ENCODE data around the gene FOXL2. TPM values are rescaled to one million over a fixed set of nuclear protein-coding genes. Genes with fewer than 3 reads are reported as not detected.

FOXL2 gene
- polyA plus RNA-seq, 2 of the 4 experiments (the other 2 are of a cell fraction): 1.2 to 3.1 TPM

- 91% methylated on average over 24 of the region's 29 CpGs for WGBS (ENCODE audit: missing lambda C conversion rate)
- no peak for TF ChIP-seq HMGXB4 (CRISPR knock-in tag; IDR thresholded peaks at IDR 0.05; ENCODE audit: borderline replicate concordance)
- no peak for TF ChIP-seq POLR2AphosphoS2 (conservative IDR thresholded peaks at IDR 0.05; ENCODE audit: low read length)
- no peak for TF ChIP-seq RFX5 (IDR thresholded peaks at IDR 0.05)
- TF ChIP-seq SMC3 (IDR thresholded peaks at IDR 0.05): no peak
- TF ChIP-seq KDM1A (IDR thresholded peaks at IDR 0.05; ENCODE audit: low read depth): no peak
- TF ChIP-seq JUN (IDR thresholded peaks at IDR 0.05): no peak
- no peak for TF ChIP-seq ESRRA (IDR thresholded peaks at IDR 0.05; ENCODE audit: borderline replicate concordance, low read length)
- no peak for TF ChIP-seq RNF2 (IDR thresholded peaks at IDR 0.05; ENCODE audit: borderline replicate concordance, low read depth)
- no peak for TF ChIP-seq RCOR1 (IDR thresholded peaks at IDR 0.05; ENCODE audit: low read depth, low read length)
- TF ChIP-seq GATA3 (IDR thresholded peaks at IDR 0.05; ENCODE audit: borderline replicate concordance): no peak
- TF ChIP-seq ATOH8 (CRISPR knock-in tag; IDR thresholded peaks at IDR 0.05; ENCODE audit: low read depth): no peak
- no peak for TF ChIP-seq MAFK (IDR thresholded peaks at IDR 0.05; ENCODE audit: partially characterized antibody)
- no peak for TF ChIP-seq KDM5A (IDR thresholded peaks at IDR 0.05)
- no peak for TF ChIP-seq NPAS2 (CRISPR knock-in tag; IDR thresholded peaks at IDR 0.05; ENCODE audit: borderline replicate concordance)
- no peak for TF ChIP-seq FOSB (CRISPR knock-in tag; IDR thresholded peaks at IDR 0.05)
- TF ChIP-seq HOXB5 (CRISPR knock-in tag; IDR thresholded peaks at IDR 0.05): no peak
- TF ChIP-seq NFE2L2 (conservative IDR thresholded peaks at IDR 0.05; ENCODE audit: low read length): no peak
- H3K27ac ChIP-seq: no peak overlapping the region
- H3K4me3 ChIP-seq: no peak overlapping the region
- ChIA-PET POLR2A (no interaction called here), CTCF (interaction anchor here (0.6 to 6.8 kb wide), 5 partner anchors 12 to 391 kb away, joined by 3 to 82 read pairs (median 15); no protein-coding TSS in a partner anchor)
- no peaks in the 10 kb centered on the region for H3K4me1 ChIP-seq
- no peaks in the 10 kb centered on the region for H3K9me3 ChIP-seq
- no peak overlapping the region for H3K4me2 ChIP-seq
- no peak for ATAC-seq
- no peak for DNase-seq (ENCODE audit: low read depth in 1 of 2, low spot score in 1 of 2)
- FAIRE-seq: no peak
Observed at GRCh38 chr3:138937690-138938055, 9.3 kb downstream of the FOXL2 start.

GRCh38 chr3:138936741-138937689 is 9.9 kb downstream of the FOXL2 start:
- CTCF ChIA-PET: interaction anchor here (0.6 to 9.0 kb wide), 35 partner anchors 8 to 514 kb away, joined by 3 to 82 read pairs (median 4); partner anchors contain the start of genes CEP70 and MRPS22
- TF ChIP-seq HDAC2 (IDR thresholded peaks at IDR 0.05): no peak
- no peak for TF ChIP-seq RFX5 (IDR thresholded peaks at IDR 0.05)
- no peak for TF ChIP-seq FOSL2 (IDR thresholded peaks at IDR 0.05)
- no peak for TF ChIP-seq FOSL2 (CRISPR knock-in tag; IDR thresholded peaks at IDR 0.05)
- no peak for TF ChIP-seq HES2 (IDR thresholded peaks at IDR 0.05)
- no peak for TF ChIP-seq ZC3H11A (IDR thresholded peaks at IDR 0.05)
- no peak for TF ChIP-seq RNF2 (IDR thresholded peaks at IDR 0.05; ENCODE audit: borderline replicate concordance, low read depth)
- TF ChIP-seq CTCF (IDR thresholded peaks at IDR 0.05): no peak
- TF ChIP-seq TFCP2L1 (CRISPR knock-in tag; IDR thresholded peaks at IDR 0.05): no peak
- TF ChIP-seq GATA3 (IDR thresholded peaks at IDR 0.05; ENCODE audit: borderline replicate concordance): no peak
- no peak for TF ChIP-seq POLR2A (IDR thresholded peaks at IDR 0.05; ENCODE audit: low read length)
- no peak for TF ChIP-seq SMC3 (IDR thresholded peaks at IDR 0.05)
- no peak for TF ChIP-seq USF2 (IDR thresholded peaks at IDR 0.05)
- TF ChIP-seq PHF8 (IDR thresholded peaks at IDR 0.05; ENCODE audit: borderline replicate concordance, low read depth): no peak
- no peak for TF ChIP-seq ZSCAN20 (CRISPR knock-in tag; IDR thresholded peaks at IDR 0.05)
- no peak for TF ChIP-seq HOXA7 (CRISPR knock-in tag; IDR thresholded peaks at IDR 0.05)
- TF ChIP-seq HMGXB4 (CRISPR knock-in tag; IDR thresholded peaks at IDR 0.05; ENCODE audit: borderline replicate concordance): no peak
- TF ChIP-seq RARB (CRISPR knock-in tag; IDR thresholded peaks at IDR 0.05): no peak
- no peak for TF ChIP-seq NFE2L2 (conservative IDR thresholded peaks at IDR 0.05; ENCODE audit: low read length)

More at GRCh38 chr3:138936741-138937689, 9.9 kb downstream of the FOXL2 start:
- Histone ChIP-seq H3K27ac (peak overlapping the region in 1 of 2 experiments; percentile 93; a peak in 3 of 6 replicates), H3K4me2 (peak overlapping the region; percentile 69), H3K9me3 (no peaks in the 10 kb centered on the region), H3K4me3 (no peak overlapping the region), H3K4me1 (no peaks in the 10 kb centered on the region)
- WGBS (ENCODE audit: missing lambda C conversion rate): 88% methylated on average over 37 of the region's 45 CpGs
- ATAC-seq: no peak
- DNase-seq (ENCODE audit: low read depth in 1 of 2, low spot score in 1 of 2): no peak
- no peak for FAIRE-seq
- POLR2A ChIA-PET: interaction anchor here (0.8 to 1.1 kb wide), 2 partner anchors 10 to 14 kb away, joined by 3 to 8 read pairs; partner anchors contain the start of genes FOXL2 and FOXL2NB
